ENCODE results near the gene NUDT8.
A peak's percentile ranks its signal among the peaks of the same experiment; 100 is the strongest.

Gene NUDT8

GRCh38 chr11:67586568-67587250 is 43.0 kb downstream of the NUDT8 start:
- DNase-seq: no peak

DNA sequence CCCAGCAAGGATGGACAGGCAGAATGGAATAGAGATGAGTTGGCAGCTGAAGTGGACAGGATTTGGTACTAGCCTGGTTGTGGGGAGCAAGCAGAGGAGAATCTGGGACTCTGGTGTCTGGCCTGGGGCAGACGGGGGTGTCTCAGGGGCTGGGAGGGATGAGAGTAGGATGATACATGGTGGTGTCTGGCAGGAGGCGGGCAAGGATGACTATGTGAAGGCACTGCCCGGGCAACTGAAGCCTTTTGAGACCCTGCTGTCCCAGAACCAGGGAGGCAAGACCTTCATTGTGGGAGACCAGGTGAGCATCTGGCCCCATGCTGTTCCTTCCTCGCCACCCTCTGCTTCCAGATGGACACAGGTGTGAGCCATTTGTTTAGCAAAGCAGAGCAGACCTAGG is 43.8 kb downstream of the NUDT8 start:
- no peak for DNase-seq

- no peak for DNase-seq
Observed at GRCh38 chr11:67584881-67585873, 44.6 kb downstream of the NUDT8 start.

DNA sequence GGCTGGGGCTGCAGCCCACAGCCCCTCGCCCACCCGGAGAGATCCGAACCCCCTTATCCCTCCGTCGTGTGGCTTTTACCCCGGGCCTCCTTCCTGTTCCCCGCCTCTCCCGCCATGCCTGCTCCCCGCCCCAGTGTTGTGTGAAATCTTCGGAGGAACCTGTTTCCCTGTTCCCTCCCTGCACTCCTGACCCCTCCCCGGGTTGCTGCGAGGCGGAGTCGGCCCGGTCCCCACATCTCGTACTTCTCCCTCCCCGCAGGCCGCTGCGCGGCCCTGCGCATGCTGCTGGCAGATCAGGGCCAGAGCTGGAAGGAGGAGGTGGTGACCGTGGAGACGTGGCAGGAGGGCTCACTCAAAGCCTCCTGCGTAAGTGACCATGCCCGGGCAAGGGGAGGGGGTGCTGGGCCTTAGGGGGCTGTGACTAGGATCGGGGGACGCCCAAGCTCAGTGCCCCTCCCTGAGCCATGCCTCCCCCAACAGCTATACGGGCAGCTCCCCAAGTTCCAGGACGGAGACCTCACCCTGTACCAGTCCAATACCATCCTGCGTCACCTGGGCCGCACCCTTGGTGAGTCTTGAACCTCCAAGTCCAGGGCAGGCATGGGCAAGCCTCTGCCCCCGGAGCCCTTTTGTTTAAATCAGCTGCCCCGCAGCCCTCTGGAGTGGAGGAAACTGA is 45.4 kb downstream of the NUDT8 start:
- DNase-seq: peak; percentile 24

GRCh38 chr11:67583247-67584204 is 46.2 kb downstream of the NUDT8 start, which contains the start of gene GSTP1:
GSTP1 (plus strand) TSS chr11:67583812; CDS start chr11:67583844, 32 bp downstream.
- peak; percentile 71 for DNase-seq

- no peak for DNase-seq
Observed at GRCh38 chr11:67582011-67582410, 47.7 kb downstream of the NUDT8 start.

GRCh38 chr11:67581469-67581868 is 48.3 kb downstream of the NUDT8 start:
- no peak for DNase-seq

GRCh38 chr11:67577951-67578350 is 51.8 kb downstream of the NUDT8 start:
- no peak for DNase-seq

All from activated effector memory CD4-positive, alpha-beta T cell treated with Interleukin-2 at 50 U/mL for 16 hours (primary cell).